WTC11 (cell line): ENCODE results near the gene ERMP1. TPM values are rescaled to one million over a fixed set of nuclear protein-coding genes. Genes with fewer than 3 reads are reported as not detected.

ENCODE experiments used
- ATAC-seq: fragments of 200-7000 bp; cut with Tn5 transposase; 2 replicates; pipeline ENCODE4 v1.10.0; 2021; ENCODE audit warnings: mild to moderate bottlenecking, moderate library complexity
- CTCF ChIA-PET: fragments of 300-600 bp; sonication (Branson Sonifier 250); formaldehyde crosslinking; loops from one replicate; lab custom pipeline; 2021; ENCODE audit warnings: antibody characterized with exemption; lab: Charles Lee
- POLR2A ChIA-PET: fragments of 350-600 bp; sonication (Branson Sonifier 250); formaldehyde crosslinking; loops from one replicate; lab custom pipeline; 2021; ENCODE audit warnings: antibody characterized with exemption; lab: Charles Lee
- DNase-seq: peaks from one replicate; pipeline ENCODE4 v3.0.0; 2021; ENCODE audit warnings: low spot score
- H3K27ac Mint-ChIP-seq: 2 replicates; pipeline ENCODE4 v1.8.0; 2021; ENCODE audit warnings: mixed read lengths
- H3K27me3 Mint-ChIP-seq: 2 replicates; pipeline ENCODE4 v1.8.0; 2021; ENCODE audit warnings: low read depth, mild to moderate bottlenecking, moderate library complexity, mixed read lengths
- H3K36me3 Mint-ChIP-seq: 2 replicates; pipeline ENCODE4 v1.8.0; 2021; ENCODE audit warnings: mixed read lengths
- H3K4me1 Mint-ChIP-seq: 2 replicates; pipeline ENCODE4 v1.8.0; 2022; ENCODE audit warnings: mixed read lengths
- H3K4me3 Mint-ChIP-seq: 2 replicates; pipeline ENCODE4 v1.8.0; 2021; ENCODE audit warnings: mild to moderate bottlenecking, moderate library complexity, mixed read lengths
- H3K9me3 Mint-ChIP-seq: 2 replicates; pipeline ENCODE4 v1.8.0; 2021; ENCODE audit warnings: mixed read lengths
- AR ChIP-seq: fragments of 250-450 bp; sonication (Bioruptor Pico); IDR thresholded peaks from 2 replicates; pipeline ENCODE4 v1.9.0; 2021; ENCODE audit warnings: mild to moderate bottlenecking
- CREM ChIP-seq: sonication (generic); formaldehyde crosslinking; IDR thresholded peaks from 2 replicates; pipeline ENCODE4 v1.8.1; 2022; ENCODE audit warnings: mild to moderate bottlenecking, missing genetic modification reagents, moderate library complexity
- E2F1 ChIP-seq: sonication (generic); formaldehyde crosslinking; IDR thresholded peaks from 2 replicates; pipeline ENCODE4 v1.8.0; 2022; ENCODE audit warnings: mild to moderate bottlenecking, missing genetic modification reagents
- ERG ChIP-seq: fragments of 250-450 bp; sonication (Bioruptor Pico); IDR thresholded peaks from 2 replicates; pipeline ENCODE4 v1.8.0; 2021; ENCODE audit warnings: mild to moderate bottlenecking
- ESRRA ChIP-seq: sonication (generic); formaldehyde crosslinking; IDR thresholded peaks from 2 replicates; pipeline ENCODE4 v1.8.1; 2022; ENCODE audit warnings: mild to moderate bottlenecking, missing genetic modification reagents, borderline replicate concordance
- FOXJ3 ChIP-seq: sonication (generic); formaldehyde crosslinking; IDR thresholded peaks from 2 replicates; pipeline ENCODE4 v1.9.0; 2021; ENCODE audit warnings: missing genetic modification reagents, mild to moderate bottlenecking, borderline replicate concordance
- FOXP1 ChIP-seq: sonication (generic); formaldehyde crosslinking; IDR thresholded peaks from 2 replicates; pipeline ENCODE4 v1.8.0; 2022; ENCODE audit warnings: missing genetic modification reagents, mild to moderate bottlenecking, moderate library complexity, borderline replicate concordance
- HMGA2 ChIP-seq: fragments of 250-450 bp; sonication (Bioruptor Pico); IDR thresholded peaks from 2 replicates; pipeline ENCODE4 v1.4.0; 2021; ENCODE audit warnings: mild to moderate bottlenecking, moderate library complexity
- HMGXB4 ChIP-seq: sonication (generic); formaldehyde crosslinking; IDR thresholded peaks from 2 replicates; pipeline ENCODE4 v1.8.1; 2023; ENCODE audit warnings: mild to moderate bottlenecking, moderate library complexity, missing genetic modification reagents
- JAZF1 ChIP-seq: fragments of 250-450 bp; sonication (Bioruptor Pico); IDR thresholded peaks from 2 replicates; pipeline ENCODE4 v1.9.0; 2021; ENCODE audit warnings: moderate library complexity, mild to moderate bottlenecking, inconsistent platforms
- OVOL2 ChIP-seq: fragments of 250-450 bp; sonication (Bioruptor Pico); IDR thresholded peaks from 2 replicates; pipeline ENCODE4 v1.9.0; 2021; ENCODE audit warnings: mild to moderate bottlenecking, borderline replicate concordance
- PRDM15 ChIP-seq: sonication (generic); formaldehyde crosslinking; IDR thresholded peaks from 2 replicates; pipeline ENCODE4 v1.8.0; 2022; ENCODE audit warnings: missing genetic modification reagents
- ZNF232 ChIP-seq: sonication (generic); formaldehyde crosslinking; IDR thresholded peaks from 2 replicates; pipeline ENCODE4 v1.8.0; 2022; ENCODE audit warnings: mild to moderate bottlenecking, missing genetic modification reagents
- ZNF416 ChIP-seq: fragments of 250-450 bp; sonication (Bioruptor Pico); IDR thresholded peaks from 2 replicates; pipeline ENCODE4 v1.9.0; 2021; ENCODE audit warnings: mild to moderate bottlenecking, inconsistent platforms
- ZNF423 ChIP-seq: fragments of 250-450 bp; sonication (Bioruptor Pico); IDR thresholded peaks from 2 replicates; pipeline ENCODE4 v2.1.2; 2022; ENCODE audit warnings: mild to moderate bottlenecking, moderate library complexity
- total RNA-seq: library from RNA; stranded (reverse); gene quantifications from 3 replicates; pipeline ENCODE4 v1.2.3, GENCODE V29; 2021
- TF ChIP-seq, protein P1 (sequence below): sonication (generic); formaldehyde crosslinking; IDR thresholded peaks from 2 replicates; pipeline ENCODE4 v1.8.1; 2022; ENCODE audit warnings: missing genetic modification reagents, borderline replicate concordance
- TF ChIP-seq, protein P2 (sequence below): sonication (generic); formaldehyde crosslinking; IDR thresholded peaks from 2 replicates; pipeline ENCODE4 v1.8.1; 2023; ENCODE audit warnings: mild to moderate bottlenecking, missing genetic modification reagents

The ERMP1 gene
- total RNA-seq, 1 experiment from 2014 or later, result 25.4 TPM

GRCh38 chr9:5863092-5863746, 30.3 kb upstream of the ERMP1 start (continued):
- TF ChIP-seq PRDM15 (CRISPR knock-in tag), result no peak

GRCh38 chr9:5858833-5859232, 25.9 kb upstream of the ERMP1 start:
- H3K27me3 Mint-ChIP-seq, result no peaks in the 10 kb centered on the region; the same call in 1 of the 2 replicates
- H3K4me3 Mint-ChIP-seq, result no peak overlapping the region
- H3K9me3 Mint-ChIP-seq, result no peaks in the 10 kb centered on the region
- ChIA-PET CTCF (interaction anchor here (1.3 kb wide), 1 partner anchor 28 kb away, joined by 5 read pairs; no protein-coding TSS in a partner anchor), POLR2A (no interaction called here)
- no peak overlapping the region for H3K27ac Mint-ChIP-seq
- H3K36me3 Mint-ChIP-seq, result no peaks in the 10 kb centered on the region
- TF ChIP-seq ZNF232 (CRISPR knock-in tag) (no peak), ESRRA (CRISPR knock-in tag) (no peak), HMGA2 (no peak)
- DNase-seq, result no peak
- no peaks in the 10 kb centered on the region; the same call in 1 of the 2 replicates for H3K4me1 Mint-ChIP-seq
- ATAC-seq, result no peak

GRCh38 chr9:5857928-5858327, 25.0 kb upstream of the ERMP1 start:
- ChIA-PET CTCF (interaction anchor here (1.4 kb wide), 1 partner anchor 25 kb away, joined by 5 read pairs; the partner anchor contains the start of gene ERMP1), POLR2A (no interaction called here)
- DNase-seq (no peak), ATAC-seq (no peak)
- Mint-ChIP-seq H3K9me3 (no peaks in the 10 kb centered on the region), H3K27ac (no peak overlapping the region), H3K27me3 (no peaks in the 10 kb centered on the region; the same call in 1 of the 2 replicates), H3K4me1 (no peaks in the 10 kb centered on the region; the same call in 1 of the 2 replicates), H3K4me3 (no peak overlapping the region), H3K36me3 (no peaks in the 10 kb centered on the region)
- TF ChIP-seq AR (no peak), ZNF416 (CRISPR knock-in tag) (no peak), FOXP1 (no peak), CREM (CRISPR knock-in tag) (no peak), ERG (no peak), FOXJ3 (CRISPR knock-in tag) (no peak), ESRRA (CRISPR knock-in tag) (no peak), OVOL2 (no peak), JAZF1 (CRISPR knock-in tag) (no peak), ZNF423 (CRISPR knock-in tag) (no peak), E2F1 (CRISPR knock-in tag) (no peak), HMGXB4 (CRISPR knock-in tag) (no peak)
- TF ChIP-seq, protein P1, sequence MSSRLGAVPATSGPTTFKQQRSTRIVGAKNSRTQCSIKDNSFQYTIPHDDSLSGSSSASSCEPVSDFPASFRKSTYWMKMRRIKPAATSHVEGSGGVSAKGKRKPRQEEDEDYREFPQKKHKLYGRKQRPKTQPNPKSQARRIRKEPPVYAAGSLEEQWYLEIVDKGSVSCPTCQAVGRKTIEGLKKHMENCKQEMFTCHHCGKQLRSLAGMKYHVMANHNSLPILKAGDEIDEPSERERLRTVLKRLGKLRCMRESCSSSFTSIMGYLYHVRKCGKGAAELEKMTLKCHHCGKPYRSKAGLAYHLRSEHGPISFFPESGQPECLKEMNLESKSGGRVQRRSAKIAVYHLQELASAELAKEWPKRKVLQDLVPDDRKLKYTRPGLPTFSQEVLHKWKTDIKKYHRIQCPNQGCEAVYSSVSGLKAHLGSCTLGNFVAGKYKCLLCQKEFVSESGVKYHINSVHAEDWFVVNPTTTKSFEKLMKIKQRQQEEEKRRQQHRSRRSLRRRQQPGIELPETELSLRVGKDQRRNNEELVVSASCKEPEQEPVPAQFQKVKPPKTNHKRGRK (CRISPR knock-in tag), result no peak
- TF ChIP-seq, protein P2, sequence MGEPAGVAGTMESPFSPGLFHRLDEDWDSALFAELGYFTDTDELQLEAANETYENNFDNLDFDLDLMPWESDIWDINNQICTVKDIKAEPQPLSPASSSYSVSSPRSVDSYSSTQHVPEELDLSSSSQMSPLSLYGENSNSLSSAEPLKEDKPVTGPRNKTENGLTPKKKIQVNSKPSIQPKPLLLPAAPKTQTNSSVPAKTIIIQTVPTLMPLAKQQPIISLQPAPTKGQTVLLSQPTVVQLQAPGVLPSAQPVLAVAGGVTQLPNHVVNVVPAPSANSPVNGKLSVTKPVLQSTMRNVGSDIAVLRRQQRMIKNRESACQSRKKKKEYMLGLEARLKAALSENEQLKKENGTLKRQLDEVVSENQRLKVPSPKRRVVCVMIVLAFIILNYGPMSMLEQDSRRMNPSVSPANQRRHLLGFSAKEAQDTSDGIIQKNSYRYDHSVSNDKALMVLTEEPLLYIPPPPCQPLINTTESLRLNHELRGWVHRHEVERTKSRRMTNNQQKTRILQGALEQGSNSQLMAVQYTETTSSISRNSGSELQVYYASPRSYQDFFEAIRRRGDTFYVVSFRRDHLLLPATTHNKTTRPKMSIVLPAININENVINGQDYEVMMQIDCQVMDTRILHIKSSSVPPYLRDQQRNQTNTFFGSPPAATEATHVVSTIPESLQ (CRISPR knock-in tag), result no peak
